HEK293 (cell line): ENCODE measurements around the gene ANKZF1.
A peak's percentile ranks its signal among the peaks of the same experiment; 100 is the strongest.

Source experiments
- CTCF ChIA-PET: fragments of 350-600 bp; formaldehyde crosslinking; extraction: SDS; loops from one replicate; lab custom pipeline; 2021; ENCODE audit warnings: antibody characterized with exemption; lab: Yijun Ruan, JAX
- POLR2A ChIA-PET: fragments of 300-600 bp; formaldehyde crosslinking; extraction: SDS; loops from one replicate; lab custom pipeline; 2020; ENCODE audit warnings: antibody characterized with exemption, inconsistent platforms; lab: Yijun Ruan, JAX
- H3K27ac ChIP-seq: fragments of 200-500 bp; sonication (Bioruptor generic); 2 replicates; pipeline ENCODE4 v1.5.1; 2014; ENCODE audit warnings: low read depth, low read length, control low read depth, inconsistent platforms; ENCODE audit errors: extremely low read depth
- H3K36me3 ChIP-seq, 2 experiments: fragments of 200-500 bp in 1 of 2; sonication (Bioruptor generic) in 1 of 2; 1 replicate in 1 of 2; 2 replicates in 1 of 2; pipeline ENCODE4 v1.5.1; 2014 to 2017; ENCODE audit warnings: inconsistent platforms in 2 of 2, low read length in 2 of 2; ENCODE audit not compliant: control insufficient read depth in 2 of 2, insufficient read depth in 1 of 2
- H3K4me1 ChIP-seq: fragments of 200-500 bp; sonication (Bioruptor generic); 2 replicates; pipeline ENCODE4 v1.5.1; 2014; ENCODE audit warnings: mild to moderate bottlenecking, low read length, inconsistent platforms; ENCODE audit not compliant: control insufficient read depth, insufficient read depth
- H3K4me3 ChIP-seq: 2 replicates; pipeline ENCODE4 v1.5.1; 2011; ENCODE audit warnings: low read depth, mild to moderate bottlenecking, control low read depth, low read length, moderate library complexity
- H3K9me3 ChIP-seq: fragments of 200-500 bp; sonication (Bioruptor generic); 2 replicates; pipeline ENCODE4 v1.5.1; 2014; ENCODE audit warnings: low read depth, low read length, inconsistent platforms; ENCODE audit not compliant: control insufficient read depth, insufficient read depth
- BCL11B ChIP-seq: fragments of 450-650 bp; formaldehyde crosslinking; IDR thresholded peaks from 2 replicates; pipeline ENCODE4 v1.5.1; 2016; ENCODE audit warnings: low read depth, missing biosample characterization, missing genetic modification characterization
- IKZF3 ChIP-seq: fragments of 450-650 bp; IDR thresholded peaks from 2 replicates; pipeline ENCODE4 v1.5.0; 2018; ENCODE audit warnings: missing biosample characterization, mild to moderate bottlenecking, missing genetic modification characterization, moderate library complexity
- MZF1 ChIP-seq: fragments of 450-650 bp; formaldehyde crosslinking; IDR thresholded peaks from 2 replicates; pipeline ENCODE4 v1.5.1; 2017; ENCODE audit warnings: missing biosample characterization, missing genetic modification characterization, borderline replicate concordance
- PATZ1 ChIP-seq: fragments of 450-650 bp; formaldehyde crosslinking; IDR thresholded peaks from 2 replicates; pipeline ENCODE4 v1.5.1; 2016; ENCODE audit warnings: missing biosample characterization, missing genetic modification characterization
- REPIN1 ChIP-seq: fragments of 450-650 bp; formaldehyde crosslinking; IDR thresholded peaks from 2 replicates; pipeline ENCODE4 v1.5.1; 2017; ENCODE audit warnings: missing biosample characterization, missing genetic modification characterization, low read depth
- SCRT2 ChIP-seq: fragments of 450-650 bp; formaldehyde crosslinking; IDR thresholded peaks from 2 replicates; pipeline ENCODE4 v1.5.1; 2016; ENCODE audit warnings: missing biosample characterization, missing genetic modification characterization
- YY1 ChIP-seq: fragments of 450-650 bp; formaldehyde crosslinking; IDR thresholded peaks from 2 replicates; pipeline ENCODE4 v1.5.1; 2018; ENCODE audit warnings: missing biosample characterization, missing genetic modification characterization
- ZFP41 ChIP-seq: fragments of 450-650 bp; formaldehyde crosslinking; IDR thresholded peaks from 2 replicates; pipeline ENCODE4 v1.5.1; 2016; ENCODE audit warnings: missing biosample characterization, missing genetic modification characterization, borderline replicate concordance
- ZIC2 ChIP-seq: fragments of 450-650 bp; formaldehyde crosslinking; IDR thresholded peaks from 2 replicates; pipeline ENCODE4 v1.5.1; 2016; ENCODE audit warnings: missing biosample characterization, missing genetic modification characterization
- ZNF146 ChIP-seq: fragments of 450-650 bp; formaldehyde crosslinking; IDR thresholded peaks from 2 replicates; pipeline ENCODE4 v1.5.1; 2016; ENCODE audit warnings: missing biosample characterization, missing genetic modification characterization
- ZNF157 ChIP-seq: fragments of 450-650 bp; formaldehyde crosslinking; IDR thresholded peaks from 2 replicates; pipeline ENCODE4 v1.5.1; 2016; ENCODE audit warnings: missing biosample characterization, missing genetic modification characterization
- ZNF248 ChIP-seq: fragments of 450-650 bp; formaldehyde crosslinking; IDR thresholded peaks from 2 replicates; pipeline ENCODE4 v1.5.1; 2017; ENCODE audit warnings: missing biosample characterization, missing genetic modification characterization
- ZNF274 ChIP-seq, 2 experiments: fragments of 200-500 bp in 1 of 2; fragments of 450-650 bp in 1 of 2; sonication (Bioruptor generic) in 1 of 2; formaldehyde crosslinking in 1 of 2; IDR thresholded peaks; 2 replicates each; pipeline versions ENCODE4 v1.5.1 to v1.6.1; 2014 to 2016; ENCODE audit warnings: borderline replicate concordance in 1 of 2, inconsistent platforms in 1 of 2, low read length in 1 of 2, missing biosample characterization in 1 of 2, missing genetic modification characterization in 1 of 2
- ZNF280C ChIP-seq: fragments of 450-650 bp; formaldehyde crosslinking; IDR thresholded peaks from 2 replicates; pipeline ENCODE4 v1.5.1; 2016; ENCODE audit warnings: missing biosample characterization, missing genetic modification characterization
- ZNF324 ChIP-seq: fragments of 450-650 bp; formaldehyde crosslinking; IDR thresholded peaks from 2 replicates; pipeline ENCODE4 v1.5.1; 2016; ENCODE audit warnings: missing biosample characterization, missing genetic modification characterization
- ZNF404 ChIP-seq: fragments of 450-650 bp; formaldehyde crosslinking; IDR thresholded peaks from 2 replicates; pipeline ENCODE4 v1.5.1; 2017; ENCODE audit warnings: missing biosample characterization, missing genetic modification characterization
- ZNF423 ChIP-seq: fragments of 450-650 bp; formaldehyde crosslinking; IDR thresholded peaks from 2 replicates; pipeline ENCODE4 v1.5.1; 2016; ENCODE audit warnings: missing biosample characterization, missing genetic modification characterization
- ZNF513 ChIP-seq: fragments of 450-650 bp; IDR thresholded peaks from 2 replicates; pipeline ENCODE4 v1.5.1; 2018; ENCODE audit warnings: missing biosample characterization, missing genetic modification characterization
- ZNF529 ChIP-seq: fragments of 450-650 bp; formaldehyde crosslinking; IDR thresholded peaks from 2 replicates; pipeline ENCODE4 v1.5.1; 2017; ENCODE audit warnings: missing genetic modification characterization, missing biosample characterization; ENCODE audit not compliant: insufficient replicate concordance
- ZNF544 ChIP-seq: fragments of 450-650 bp; formaldehyde crosslinking; IDR thresholded peaks from 2 replicates; pipeline ENCODE4 v1.5.0; 2017; ENCODE audit warnings: missing biosample characterization, missing genetic modification characterization
- ZNF610 ChIP-seq: fragments of 450-650 bp; formaldehyde crosslinking; IDR thresholded peaks from 2 replicates; pipeline ENCODE4 v1.5.1; 2016; ENCODE audit warnings: missing biosample characterization, missing genetic modification characterization, borderline replicate concordance
- ZNF791 ChIP-seq: fragments of 450-650 bp; formaldehyde crosslinking; IDR thresholded peaks from 2 replicates; pipeline ENCODE4 v1.5.1; 2016; ENCODE audit warnings: missing biosample characterization, missing genetic modification characterization
- TF ChIP-seq, protein P1 (sequence below): fragments of 450-650 bp; formaldehyde crosslinking; IDR thresholded peaks from 2 replicates; pipeline ENCODE4 v1.5.1; 2016; ENCODE audit warnings: missing biosample characterization, missing genetic modification characterization

ANKZF1 gene

GRCh38 chr2:219279151-219279915 is 49.7 kb downstream of the ANKZF1 start, which contains the start of gene DNAJB2 (continued):
- TF ChIP-seq IKZF3 (tag by site-specific recombination) (0 out of 2 replicates have a peak, but pooled peaks have one; percentile 26), ZNF146 (tag by site-specific recombination) (no peak), ZNF274 (IDR thresholded peaks at IDR 0.05; ENCODE audit: low read length) (no peak), ZNF274 (tag by site-specific recombination; IDR thresholded peaks at IDR 0.05; ENCODE audit: borderline replicate concordance) (no peak), ZNF529 (tag by site-specific recombination) (no peak), MZF1 (tag by site-specific recombination) (no peak), ZNF423 (tag by site-specific recombination) (no peak), ZIC2 (tag by site-specific recombination) (peak; percentile 83), ZNF791 (no peak), ZNF610 (tag by site-specific recombination) (0 out of 2 replicates have a peak, but pooled peaks have one; percentile 28), ZNF324 (no peak), PATZ1 (peak; percentile 98), ZFP41 (tag by site-specific recombination) (no peak)
- TF ChIP-seq, protein P1, sequence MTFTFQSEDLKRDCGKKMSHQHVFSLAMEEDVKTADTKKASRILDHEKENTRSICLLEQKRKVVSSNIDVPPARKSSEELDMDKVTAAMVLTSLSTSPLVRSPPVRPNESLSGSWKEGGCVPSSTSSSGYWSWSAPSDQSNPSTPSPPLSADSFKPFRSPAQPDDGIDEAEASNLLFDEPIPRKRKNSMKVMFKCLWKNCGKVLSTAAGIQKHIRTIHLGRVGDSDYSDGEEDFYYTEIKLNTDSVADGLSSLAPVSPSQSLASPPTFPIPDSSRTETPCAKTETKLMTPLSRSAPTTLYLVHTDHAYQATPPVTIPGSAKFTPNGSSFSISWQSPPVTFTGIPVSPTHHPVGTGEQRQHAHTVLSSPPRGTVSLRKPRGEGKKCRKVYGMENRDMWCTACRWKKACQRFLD (tag by site-specific recombination), result no peak

GRCh38 chr2:219279916-219280516 is 50.4 kb downstream of the ANKZF1 start:
- H3K36me3 ChIP-seq, result peaks cover 0 to 48% of the 10 kb centered on the region in 2 experiments; a peak in 1 of 3 replicates
- H3K4me3 ChIP-seq, result peak overlapping the region; percentile 54
- peak; percentile 92 for TF ChIP-seq SCRT2
- no peak for TF ChIP-seq ZNF248
- TF ChIP-seq ZNF513 (tag by site-specific recombination), result peak; percentile 53
- H3K9me3 ChIP-seq, result no peaks in the 10 kb centered on the region
- CTCF ChIA-PET, result interaction anchor here (0.7 to 15.0 kb wide), 4 partner anchors 16 to 151 kb away, joined by 3 to 297 read pairs (median 6); no protein-coding TSS in a partner anchor
- peak overlapping the region; percentile 67; the same call in 1 of the 2 replicates for H3K27ac ChIP-seq
- peaks cover 6% of the 10 kb centered on the region for H3K4me1 ChIP-seq
- POLR2A ChIA-PET, result interaction anchor here (0.5 to 1.8 kb wide), 6 partner anchors 12 to 291 kb away, joined by 3 to 18 read pairs (median 8); partner anchors contain the start of genes ABCB6, GLB1L, OBSL1 and STK16

- no peaks in the 10 kb centered on the region for H3K9me3 ChIP-seq
- H3K27ac ChIP-seq, result no peak overlapping the region
- peaks cover 0 to 54% of the 10 kb centered on the region in 2 experiments; a peak in 1 of 3 replicates for H3K36me3 ChIP-seq
- H3K4me1 ChIP-seq, result peaks cover 6% of the 10 kb centered on the region
- POLR2A ChIA-PET, result interaction anchor here (1.3 kb wide), 1 partner anchor 14 kb away, joined by 4 read pairs; no protein-coding TSS in a partner anchor
- CTCF ChIA-PET, result interaction anchor here (0.6 to 15.0 kb wide), 4 partner anchors 16 to 110 kb away, joined by 4 to 297 read pairs (median 5); no protein-coding TSS in a partner anchor
- no peak overlapping the region for H3K4me3 ChIP-seq
- TF ChIP-seq YY1 (no peak), ZNF544 (no peak), BCL11B (tag by site-specific recombination) (no peak), REPIN1 (tag by site-specific recombination) (no peak), ZNF404 (no peak), ZNF610 (tag by site-specific recombination) (no peak), ZNF280C (tag by site-specific recombination) (no peak), ZNF157 (tag by site-specific recombination) (no peak)
These were observed 51.0 kb downstream of the ANKZF1 start for GRCh38 chr2:219280651-219281050.
